ENCODE data around the gene HSDL2. TPM values are rescaled to one million over a fixed set of nuclear protein-coding genes. Genes with fewer than 3 reads are reported as not detected.

HSDL2 gene
- total RNA-seq, 1 experiment from 2014 or later, result 37.0 TPM

DNA sequence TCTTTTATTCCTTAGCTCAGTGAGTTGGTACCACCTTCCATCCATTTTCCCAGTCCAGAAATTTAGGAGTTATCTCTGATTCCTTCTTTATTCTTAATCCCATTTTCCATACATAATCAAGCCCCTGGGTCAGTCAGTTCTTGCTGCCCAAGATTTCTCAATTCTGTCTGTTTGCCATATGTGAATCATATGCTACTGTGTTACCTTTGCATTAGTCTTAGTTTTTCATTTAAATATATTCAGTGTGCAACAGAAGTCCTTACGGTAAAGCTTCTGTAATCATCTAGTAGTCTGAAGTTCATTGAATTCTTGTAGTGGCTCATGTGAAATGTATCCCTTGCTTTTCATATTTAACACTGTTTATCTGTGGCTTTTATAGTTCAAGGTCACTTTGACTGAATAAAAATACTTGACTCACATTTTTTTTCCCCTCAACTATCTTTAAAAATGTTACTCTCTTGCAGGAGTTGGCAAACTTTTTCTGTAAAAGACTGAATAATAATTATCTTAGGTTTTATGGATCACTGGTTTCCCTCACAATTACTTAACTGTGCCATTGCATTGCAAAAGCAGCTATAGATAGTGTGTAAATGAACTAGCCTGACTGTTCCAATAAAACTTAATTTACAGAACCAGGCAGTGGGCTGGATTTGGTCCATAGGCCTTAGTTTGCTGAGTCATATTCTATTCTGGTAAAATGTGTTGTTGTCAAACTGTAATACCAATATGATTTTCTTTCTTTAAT lies 113.7 kb downstream of the HSDL2 start:
- BruUV-seq (replicated peaks), result no TSS peak
- H3K4me1 ChIP-seq (ENCODE audit: insufficient read depth, low read length), result peaks cover 7% of the 10 kb centered on the region; the same call in 1 of the 2 replicates
- H2AFZ ChIP-seq (ENCODE audit: low read length), result no peak overlapping the region
- H3K36me3 ChIP-seq (ENCODE audit: low read depth, low read length), result peaks cover 20% of the 10 kb centered on the region
- ChIA-PET CTCF (no interaction called here), POLR2A (ENCODE audit: unreplicated experiment) (no interaction called here)
- DNase-seq, result peak; percentile 13
- no peak overlapping the region for H3K4me3 ChIP-seq (ENCODE audit: low read length)
- H3F3A ChIP-seq (ENCODE audit: low read length, unreplicated experiment), result no peaks in the 10 kb centered on the region
- H3K9ac ChIP-seq (ENCODE audit: low read length), result no peak overlapping the region
- no peaks in the 10 kb centered on the region for H3K9me2 ChIP-seq (replicated peaks; ENCODE audit: low read length)
- no peaks in the 10 kb centered on the region for H3K27me3 ChIP-seq (ENCODE audit: low read length)
- TF ChIP-seq, protein P1, sequence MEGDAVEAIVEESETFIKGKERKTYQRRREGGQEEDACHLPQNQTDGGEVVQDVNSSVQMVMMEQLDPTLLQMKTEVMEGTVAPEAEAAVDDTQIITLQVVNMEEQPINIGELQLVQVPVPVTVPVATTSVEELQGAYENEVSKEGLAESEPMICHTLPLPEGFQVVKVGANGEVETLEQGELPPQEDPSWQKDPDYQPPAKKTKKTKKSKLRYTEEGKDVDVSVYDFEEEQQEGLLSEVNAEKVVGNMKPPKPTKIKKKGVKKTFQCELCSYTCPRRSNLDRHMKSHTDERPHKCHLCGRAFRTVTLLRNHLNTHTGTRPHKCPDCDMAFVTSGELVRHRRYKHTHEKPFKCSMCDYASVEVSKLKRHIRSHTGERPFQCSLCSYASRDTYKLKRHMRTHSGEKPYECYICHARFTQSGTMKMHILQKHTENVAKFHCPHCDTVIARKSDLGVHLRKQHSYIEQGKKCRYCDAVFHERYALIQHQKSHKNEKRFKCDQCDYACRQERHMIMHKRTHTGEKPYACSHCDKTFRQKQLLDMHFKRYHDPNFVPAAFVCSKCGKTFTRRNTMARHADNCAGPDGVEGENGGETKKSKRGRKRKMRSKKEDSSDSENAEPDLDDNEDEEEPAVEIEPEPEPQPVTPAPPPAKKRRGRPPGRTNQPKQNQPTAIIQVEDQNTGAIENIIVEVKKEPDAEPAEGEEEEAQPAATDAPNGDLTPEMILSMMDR (conservative IDR thresholded peaks at IDR 0.05; ENCODE audit: low read depth, low read length), result no peak
- TF ChIP-seq EZH2 (IDR thresholded peaks at IDR 0.05; ENCODE audit: low read length, unreplicated experiment) (no peak), EZH2phosphoT487 (IDR thresholded peaks at IDR 0.05; ENCODE audit: borderline replicate concordance, low read length) (no peak)
- no peak overlapping the region for H3K4me2 ChIP-seq (ENCODE audit: low read length)
- ATAC-seq, result peak; percentile 61
- no peak overlapping the region for H3K27ac ChIP-seq (ENCODE audit: low read length)
- no peaks in the 10 kb centered on the region for H3K9me3 ChIP-seq (ENCODE audit: low read length)
- no peaks in the 10 kb centered on the region for H4K20me1 ChIP-seq (ENCODE audit: low read length)
- intact Hi-C loops (cut with micrococcal nuclease), result no loop called here
- H3K79me2 ChIP-seq (ENCODE audit: low read length), result peaks cover 29% of the 10 kb centered on the region

DNA sequence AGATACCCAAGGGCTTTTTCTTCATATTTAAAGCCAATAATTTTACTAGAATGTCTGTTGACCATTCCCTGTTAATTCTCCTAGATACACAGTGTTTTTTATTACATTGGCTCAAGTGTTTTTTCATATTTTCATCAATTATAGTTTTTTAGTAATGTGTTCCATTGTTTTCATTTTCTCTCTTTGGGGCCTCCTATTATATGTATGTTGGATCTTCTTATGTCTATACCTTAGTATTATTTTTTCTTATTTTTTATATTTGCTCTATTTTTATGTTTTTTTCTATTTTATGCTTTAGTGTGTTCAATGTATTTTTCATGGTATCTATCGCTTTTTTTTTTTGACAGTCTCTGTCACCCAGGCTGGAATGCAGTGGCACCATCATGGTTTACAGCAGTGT lies 114.2 kb downstream of the HSDL2 start:
- Histone ChIP-seq H3K4me3 (ENCODE audit: low read length) (no peak overlapping the region), H3F3A (ENCODE audit: low read length, unreplicated experiment) (no peaks in the 10 kb centered on the region), H3K79me2 (ENCODE audit: low read length) (peaks cover 28% of the 10 kb centered on the region), H4K20me1 (ENCODE audit: low read length) (no peaks in the 10 kb centered on the region), H3K9me2 (replicated peaks; ENCODE audit: low read length) (no peaks in the 10 kb centered on the region), H3K27ac (ENCODE audit: low read length) (no peak overlapping the region), H3K9ac (ENCODE audit: low read length) (no peak overlapping the region), H3K4me2 (ENCODE audit: low read length) (no peak overlapping the region), H3K27me3 (ENCODE audit: low read length) (no peaks in the 10 kb centered on the region), H3K9me3 (ENCODE audit: low read length) (no peaks in the 10 kb centered on the region), H3K4me1 (ENCODE audit: insufficient read depth, low read length) (peaks cover 7% of the 10 kb centered on the region; the same call in 1 of the 2 replicates), H2AFZ (ENCODE audit: low read length) (no peak overlapping the region), H3K36me3 (ENCODE audit: low read depth, low read length) (peaks cover 20% of the 10 kb centered on the region)
- ChIA-PET POLR2A (ENCODE audit: unreplicated experiment) (no interaction called here), CTCF (no interaction called here)
- intact Hi-C loops (cut with micrococcal nuclease), result no loop called here
- no peak for DNase-seq
- no peak for ATAC-seq
- TF ChIP-seq EZH2 (IDR thresholded peaks at IDR 0.05; ENCODE audit: low read length, unreplicated experiment), result no peak
- TF ChIP-seq EZH2phosphoT487 (IDR thresholded peaks at IDR 0.05; ENCODE audit: borderline replicate concordance, low read length), result no peak
- TF ChIP-seq, protein P1 (conservative IDR thresholded peaks at IDR 0.05; ENCODE audit: low read depth, low read length), result no peak
- no TSS peak for BruUV-seq (replicated peaks)

DNA sequence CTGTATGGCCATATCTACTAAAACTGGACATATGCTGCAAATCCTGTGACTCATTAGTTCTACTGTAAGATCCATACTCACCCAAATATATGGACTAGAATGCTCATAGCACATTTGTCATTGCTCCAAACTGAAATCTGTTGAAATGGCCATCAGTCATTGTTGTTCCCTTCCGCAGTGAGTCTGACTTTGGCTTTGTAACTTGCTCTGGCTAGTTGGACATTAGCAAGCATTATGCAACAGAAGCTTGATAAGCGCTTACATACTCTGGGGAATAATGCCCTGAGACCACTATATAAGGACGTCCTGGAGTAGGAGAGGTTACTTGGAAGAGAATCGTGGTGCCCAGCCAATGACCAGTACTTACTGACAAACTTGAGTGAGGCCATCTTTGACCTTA lies 115.7 kb downstream of the HSDL2 start:
- no peak overlapping the region for H3K27ac ChIP-seq (ENCODE audit: low read length)
- H2AFZ ChIP-seq (ENCODE audit: low read length), result no peak overlapping the region
- peaks cover 20% of the 10 kb centered on the region for H3K36me3 ChIP-seq (ENCODE audit: low read depth, low read length)
- no peak for DNase-seq
- CTCF ChIA-PET, result no interaction called here
- TF ChIP-seq, protein P1 (conservative IDR thresholded peaks at IDR 0.05; ENCODE audit: low read depth, low read length), result no peak
- TF ChIP-seq EZH2phosphoT487 (IDR thresholded peaks at IDR 0.05; ENCODE audit: borderline replicate concordance, low read length) (no peak), EZH2 (IDR thresholded peaks at IDR 0.05; ENCODE audit: low read length, unreplicated experiment) (no peak)
- intact Hi-C loops (cut with micrococcal nuclease), result no loop called here
- peaks cover 7% of the 10 kb centered on the region; the same call in 1 of the 2 replicates for H3K4me1 ChIP-seq (ENCODE audit: insufficient read depth, low read length)
- no peak for ATAC-seq
- H3K27me3 ChIP-seq (ENCODE audit: low read length), result no peaks in the 10 kb centered on the region
- no peak overlapping the region for H3K4me2 ChIP-seq (ENCODE audit: low read length)
- H3K9ac ChIP-seq (ENCODE audit: low read length), result no peak overlapping the region
- H4K20me1 ChIP-seq (ENCODE audit: low read length), result no peaks in the 10 kb centered on the region
- peaks cover 16% of the 10 kb centered on the region for H3K79me2 ChIP-seq (ENCODE audit: low read length)
- no peak overlapping the region for H3K4me3 ChIP-seq (ENCODE audit: low read length)
- POLR2A ChIA-PET (ENCODE audit: unreplicated experiment), result interaction anchor here (0.6 kb wide), 1 partner anchor 117 kb away, joined by 18 read pairs; no protein-coding TSS in a partner anchor
- H3F3A ChIP-seq (ENCODE audit: low read length, unreplicated experiment), result no peaks in the 10 kb centered on the region
- BruUV-seq (replicated peaks), result no TSS peak
- no peaks in the 10 kb centered on the region for H3K9me2 ChIP-seq (replicated peaks; ENCODE audit: low read length)
- no peaks in the 10 kb centered on the region for H3K9me3 ChIP-seq (ENCODE audit: low read length)

Measured in PC-3 (cell line).